ENCODE measurements around the gene CETN1. TPM values are rescaled to one million over a fixed set of nuclear protein-coding genes. Genes with fewer than 3 reads are reported as not detected.

The CETN1 gene
- total RNA-seq, 4 donors from 2014 or later: not detected

DNA sequence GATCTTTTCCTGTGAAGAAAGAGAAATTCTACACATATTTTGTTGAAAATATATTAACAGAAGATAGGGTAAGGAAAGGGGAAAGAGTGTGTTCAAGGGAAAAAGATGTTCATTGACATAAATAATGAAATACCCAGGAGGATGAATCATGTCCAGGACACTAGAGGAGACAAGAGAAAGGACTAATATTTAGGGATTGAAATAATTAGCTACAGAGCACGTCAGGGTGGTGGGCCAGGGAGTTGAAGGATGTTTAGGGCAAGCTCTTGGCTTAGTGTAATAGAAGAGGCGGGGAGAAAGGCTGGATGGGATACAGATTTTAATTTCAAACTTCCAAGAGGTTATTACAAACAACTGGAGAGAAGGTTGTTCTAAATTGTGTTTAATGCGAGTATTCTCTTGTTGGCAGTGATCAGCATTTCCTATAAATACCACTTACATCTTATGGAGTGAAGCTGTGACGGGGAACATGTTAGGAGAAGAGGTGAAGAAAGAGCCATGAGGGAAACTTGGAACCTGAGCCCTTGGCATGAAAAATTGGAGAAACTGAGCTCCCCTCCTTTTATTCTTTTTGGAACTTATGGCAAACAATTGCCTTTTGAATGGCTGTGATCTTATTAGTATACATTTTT, 36.6 kb upstream of the CETN1 start:
- Histone ChIP-seq H3K9me3 (no peaks in the 10 kb centered on the region), H3K4me1 (no peaks in the 10 kb centered on the region), H3K27ac (no peak overlapping the region), H3K36me3 (no peaks in the 10 kb centered on the region), H3K27me3 (no peaks in the 10 kb centered on the region), H3K4me3 (no peak overlapping the region)
- ATAC-seq: no peak
- no peak for DNase-seq
- intact Hi-C loops (cut with DNase I; ENCODE audit: low total_unique reads) (no loop called here), in situ Hi-C loops (cut with MboI; ENCODE audit: low sequenced_read_pairs in 4 of 4) (no loop called here)
- TF ChIP-seq POLR2A (IDR thresholded peaks at IDR 0.05): no peak
- TF ChIP-seq, protein P1, sequence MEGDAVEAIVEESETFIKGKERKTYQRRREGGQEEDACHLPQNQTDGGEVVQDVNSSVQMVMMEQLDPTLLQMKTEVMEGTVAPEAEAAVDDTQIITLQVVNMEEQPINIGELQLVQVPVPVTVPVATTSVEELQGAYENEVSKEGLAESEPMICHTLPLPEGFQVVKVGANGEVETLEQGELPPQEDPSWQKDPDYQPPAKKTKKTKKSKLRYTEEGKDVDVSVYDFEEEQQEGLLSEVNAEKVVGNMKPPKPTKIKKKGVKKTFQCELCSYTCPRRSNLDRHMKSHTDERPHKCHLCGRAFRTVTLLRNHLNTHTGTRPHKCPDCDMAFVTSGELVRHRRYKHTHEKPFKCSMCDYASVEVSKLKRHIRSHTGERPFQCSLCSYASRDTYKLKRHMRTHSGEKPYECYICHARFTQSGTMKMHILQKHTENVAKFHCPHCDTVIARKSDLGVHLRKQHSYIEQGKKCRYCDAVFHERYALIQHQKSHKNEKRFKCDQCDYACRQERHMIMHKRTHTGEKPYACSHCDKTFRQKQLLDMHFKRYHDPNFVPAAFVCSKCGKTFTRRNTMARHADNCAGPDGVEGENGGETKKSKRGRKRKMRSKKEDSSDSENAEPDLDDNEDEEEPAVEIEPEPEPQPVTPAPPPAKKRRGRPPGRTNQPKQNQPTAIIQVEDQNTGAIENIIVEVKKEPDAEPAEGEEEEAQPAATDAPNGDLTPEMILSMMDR (IDR thresholded peaks at IDR 0.05 in 4 of 5, conservative IDR thresholded peaks at IDR 0.05 in 1 of 5): no peak

DNA sequence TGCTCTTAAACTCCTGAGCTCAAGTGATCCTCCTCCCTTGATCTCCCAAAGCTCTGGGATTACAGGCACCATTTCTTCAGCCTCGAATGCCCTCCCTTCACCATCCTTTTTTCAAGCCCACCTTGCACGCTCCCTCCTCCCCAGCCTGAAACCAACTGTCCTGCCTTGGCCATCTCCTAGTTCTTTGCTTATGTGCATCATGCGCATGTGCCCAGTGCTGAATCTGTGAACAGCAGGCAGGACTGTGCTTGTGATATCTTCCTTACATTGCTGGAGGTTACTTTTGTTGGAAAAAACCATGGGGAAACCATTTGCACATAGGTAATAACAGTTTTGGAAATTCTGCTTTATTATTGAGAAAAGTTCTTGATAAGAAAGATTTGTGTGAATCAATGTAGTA, 30.2 kb upstream of the CETN1 start:
- ATAC-seq (no peak), DNase-seq (no peak)
- Histone ChIP-seq H3K9me3 (no peaks in the 10 kb centered on the region), H3K27ac (no peak overlapping the region), H3K27me3 (peaks cover 0 to 3% (median 0%) of the 10 kb centered on the region in 3 donors), H3K4me1 (no peaks in the 10 kb centered on the region), H3K4me3 (no peak overlapping the region), H3K36me3 (no peaks in the 10 kb centered on the region)
- TF ChIP-seq, protein P1 (IDR thresholded peaks at IDR 0.05 in 4 of 5, conservative IDR thresholded peaks at IDR 0.05 in 1 of 5): no peak
- TF ChIP-seq POLR2A (IDR thresholded peaks at IDR 0.05): no peak
- in situ Hi-C loops (cut with MboI; ENCODE audit: low sequenced_read_pairs in 4 of 4): no loop called here
- intact Hi-C loops (cut with DNase I; ENCODE audit: low total_unique reads): no loop called here

DNA sequence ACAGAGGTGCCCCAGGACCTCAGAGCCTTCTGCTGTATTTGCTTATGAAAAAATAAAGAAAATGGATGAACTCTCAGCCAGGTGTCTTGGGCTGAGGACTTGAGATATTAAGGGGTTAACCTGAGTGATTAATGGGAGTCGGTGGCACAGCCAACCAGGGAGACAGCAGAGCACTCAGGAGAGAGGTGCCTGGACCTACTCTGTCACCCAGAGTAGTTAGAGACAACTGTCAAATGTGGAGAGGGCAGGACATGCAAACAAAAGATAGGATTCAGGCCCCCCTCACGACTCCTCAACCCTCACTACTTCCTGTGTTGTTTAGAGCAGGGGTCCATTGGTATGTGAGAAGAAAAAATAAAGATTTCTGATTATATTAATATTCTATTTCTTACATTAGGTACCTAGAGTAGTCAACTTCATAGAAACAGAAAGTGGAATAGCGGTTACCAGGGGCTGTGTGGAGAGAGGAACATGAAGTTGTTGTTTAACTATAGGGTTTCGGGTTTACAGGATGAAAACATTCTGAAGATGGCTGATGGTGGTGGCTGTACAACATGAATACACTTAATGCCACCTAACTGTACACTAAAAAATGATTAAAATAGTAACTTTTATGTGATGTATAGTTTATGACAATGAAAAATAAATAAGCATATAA, 28.6 kb upstream of the CETN1 start:
- ATAC-seq (no peak), DNase-seq (no peak)
- TF ChIP-seq POLR2A (IDR thresholded peaks at IDR 0.05): no peak
- TF ChIP-seq, protein P1 (IDR thresholded peaks at IDR 0.05 in 4 of 5, conservative IDR thresholded peaks at IDR 0.05 in 1 of 5): no peak
- intact Hi-C loops (cut with DNase I; ENCODE audit: low total_unique reads): no loop called here
- no peaks in the 10 kb centered on the region for H3K4me1 ChIP-seq
- H3K4me3 ChIP-seq: no peak overlapping the region
- no peaks in the 10 kb centered on the region for H3K36me3 ChIP-seq
- in situ Hi-C loops (cut with MboI; ENCODE audit: low sequenced_read_pairs in 4 of 4): no loop called here
- peaks cover 0 to 3% (median 0%) of the 10 kb centered on the region in 3 donors for H3K27me3 ChIP-seq
- H3K27ac ChIP-seq: no peak overlapping the region
- no peaks in the 10 kb centered on the region for H3K9me3 ChIP-seq

DNA sequence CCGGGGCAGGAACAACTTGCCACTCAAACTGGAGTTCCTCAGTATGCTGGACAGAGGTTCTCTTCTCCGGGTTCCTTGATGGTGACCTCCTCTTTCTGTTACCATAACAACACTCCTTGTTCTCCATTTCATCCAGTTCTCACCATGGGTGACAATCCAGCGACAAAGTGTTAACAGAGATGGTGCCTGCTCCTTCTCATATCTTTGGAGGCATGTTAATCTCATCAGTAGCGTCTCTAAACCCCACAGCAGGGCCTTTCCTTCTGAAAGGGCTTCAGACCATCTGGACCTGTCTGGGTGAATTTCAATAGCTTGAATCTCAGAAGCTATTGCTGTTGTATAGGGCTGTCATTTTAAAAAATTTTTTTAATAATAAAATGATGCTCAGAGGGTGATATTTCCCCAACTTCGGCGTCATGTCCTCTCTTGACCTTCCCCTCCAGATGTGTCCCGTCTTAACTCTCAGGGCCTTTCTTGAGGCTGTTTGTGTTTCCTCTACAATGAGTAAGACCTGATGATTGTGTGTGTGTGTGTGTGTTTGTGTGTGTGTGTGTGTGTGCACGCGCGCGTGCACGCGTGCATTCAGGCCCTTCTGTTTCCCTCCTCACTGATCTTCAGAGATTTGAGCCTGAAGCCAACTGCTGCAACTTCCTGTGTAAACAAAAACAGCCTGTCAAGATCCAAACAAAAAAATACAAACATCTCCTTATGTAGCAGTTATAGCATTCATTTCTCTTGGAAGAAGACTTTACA, 24.3 kb upstream of the CETN1 start:
- in situ Hi-C loops (cut with MboI; ENCODE audit: low sequenced_read_pairs in 4 of 4): no loop called here
- intact Hi-C loops (cut with DNase I; ENCODE audit: low total_unique reads): no loop called here
- DNase-seq (no peak), ATAC-seq (no peak)
- H3K27me3 ChIP-seq: peaks cover 0 to 3% (median 0%) of the 10 kb centered on the region in 3 donors
- TF ChIP-seq, protein P1 (IDR thresholded peaks at IDR 0.05 in 4 of 5, conservative IDR thresholded peaks at IDR 0.05 in 1 of 5): no peak
- TF ChIP-seq POLR2A (IDR thresholded peaks at IDR 0.05): no peak
- no peaks in the 10 kb centered on the region for H3K9me3 ChIP-seq
- H3K27ac ChIP-seq: no peak overlapping the region
- H3K36me3 ChIP-seq: no peaks in the 10 kb centered on the region
- no peak overlapping the region for H3K4me3 ChIP-seq
- H3K4me1 ChIP-seq: no peaks in the 10 kb centered on the region

Data from gastrocnemius medialis (tissue), 4 donors.